Measurements from ENCODE around the gene TNFSF13.

- TF ChIP-seq, protein P1, sequence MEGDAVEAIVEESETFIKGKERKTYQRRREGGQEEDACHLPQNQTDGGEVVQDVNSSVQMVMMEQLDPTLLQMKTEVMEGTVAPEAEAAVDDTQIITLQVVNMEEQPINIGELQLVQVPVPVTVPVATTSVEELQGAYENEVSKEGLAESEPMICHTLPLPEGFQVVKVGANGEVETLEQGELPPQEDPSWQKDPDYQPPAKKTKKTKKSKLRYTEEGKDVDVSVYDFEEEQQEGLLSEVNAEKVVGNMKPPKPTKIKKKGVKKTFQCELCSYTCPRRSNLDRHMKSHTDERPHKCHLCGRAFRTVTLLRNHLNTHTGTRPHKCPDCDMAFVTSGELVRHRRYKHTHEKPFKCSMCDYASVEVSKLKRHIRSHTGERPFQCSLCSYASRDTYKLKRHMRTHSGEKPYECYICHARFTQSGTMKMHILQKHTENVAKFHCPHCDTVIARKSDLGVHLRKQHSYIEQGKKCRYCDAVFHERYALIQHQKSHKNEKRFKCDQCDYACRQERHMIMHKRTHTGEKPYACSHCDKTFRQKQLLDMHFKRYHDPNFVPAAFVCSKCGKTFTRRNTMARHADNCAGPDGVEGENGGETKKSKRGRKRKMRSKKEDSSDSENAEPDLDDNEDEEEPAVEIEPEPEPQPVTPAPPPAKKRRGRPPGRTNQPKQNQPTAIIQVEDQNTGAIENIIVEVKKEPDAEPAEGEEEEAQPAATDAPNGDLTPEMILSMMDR (IDR thresholded peaks at IDR 0.05) = no peak
- no peak for TF ChIP-seq POLR2AphosphoS5 (IDR thresholded peaks at IDR 0.05)
These were observed 1.3 kb upstream of the TNFSF13 start for GRCh38 chr17:7557147-7557764.
